Transverse colon (tissue), 4 donors: ENCODE measurements around the gene NR3C2. TPM values are rescaled to one million over a fixed set of nuclear protein-coding genes. Genes with fewer than 3 reads are reported as not detected.
"Not testable (repeated sequence)": the region's sequence is repeated elsewhere in the genome, so short reads cannot be mapped to it uniquely, and the experiment has no call there.

Experiments used
- DNase-seq: peaks from one replicate; pipeline ENCODE4 v3.0.0-alpha.2; 2019
- H3K27ac ChIP-seq, 4 donors: fragments of 200-600 bp; sonication (generic); 2 replicates each; pipeline ENCODE4 v1.5.1; 2016 to 2018; ENCODE audit warnings: inconsistent platforms in 4 of 4
- H3K27me3 ChIP-seq: fragments of 200-600 bp; sonication (generic); 2 replicates; pipeline ENCODE4 v1.5.1; 2017; ENCODE audit warnings: inconsistent platforms
- H3K36me3 ChIP-seq, 4 donors: fragments of 200-600 bp; sonication (generic); 2 replicates each; pipeline ENCODE4 v1.5.1; 2017 to 2019; ENCODE audit warnings: inconsistent platforms in 4 of 4
- H3K4me1 ChIP-seq, 4 donors: fragments of 200-600 bp; sonication (generic); 2 replicates each; pipeline ENCODE4 v1.5.1; 2017 to 2020; ENCODE audit warnings: inconsistent platforms in 4 of 4
- H3K4me3 ChIP-seq, 4 donors: fragments of 200-600 bp; sonication (generic); 1 replicate in 1 of 4; 2 replicates in 3 of 4; pipeline versions ENCODE4 v1.5.1 to v1.6.1; 2017 to 2019; ENCODE audit warnings: inconsistent platforms in 4 of 4
- H3K9me3 ChIP-seq, 2 donors: fragments of 200-600 bp; sonication (generic); 2 replicates each; pipeline ENCODE4 v1.5.1; 2017 to 2019; ENCODE audit warnings: inconsistent platforms in 2 of 2
- CTCF ChIP-seq, 5 experiments: fragments of 200-600 bp in 3 of 5; fragments of 450-650 bp in 2 of 5; sonication (generic) in 3 of 5; IDR thresholded peaks; 1 replicate in 2 of 5; 2 replicates in 3 of 5; pipeline ENCODE4 v1.5.1; 2016 to 2017; ENCODE audit warnings: antibody characterized with exemption in 5 of 5, inconsistent platforms in 3 of 5, mild to moderate bottlenecking in 2 of 5, moderate library complexity in 1 of 5
- EP300 ChIP-seq: sonication (generic); formaldehyde crosslinking; IDR thresholded peaks from one replicate; pipeline ENCODE4 v1.6.1; 2017; ENCODE audit warnings: antibody characterized with exemption, low read depth
- POLR2A ChIP-seq: fragments of 450-650 bp; IDR thresholded peaks from one replicate; pipeline ENCODE4 v1.6.1; 2016; ENCODE audit warnings: antibody characterized with exemption, mild to moderate bottlenecking, moderate library complexity
- POLR2AphosphoS5 ChIP-seq, 3 donors: sonication (generic); formaldehyde crosslinking; IDR thresholded peaks; one replicate each; pipeline ENCODE4 v1.6.1; 2016; ENCODE audit warnings: antibody characterized with exemption in 3 of 3
- WGBS, 2 donors: methylation state at CpG; one replicate each; pipeline ENCODE4 v1.1.5; 2018; ENCODE audit warnings: low coverage in 1 of 2; 5-methylcytosine and 5-hydroxymethylcytosine counted together
- in situ Hi-C, 4 donors: fragments of 200-750 bp; cut with MboI; loops; one replicate each; pipeline versions ENCODE4 v1.15.0 to v1.15.1; 2017; ENCODE audit warnings: low sequenced_read_pairs in 3 of 4, low pct_ligation_motif_present in 1 of 4, low pct_unique_long_range_greater_than_20kb in 1 of 4
- intact Hi-C: fragments of 100-400 bp; cut with DNase I; formaldehyde crosslinking; loops from one replicate; pipeline ENCODE4 v1.15.1; 2023; ENCODE audit warnings: low total_unique reads
- total RNA-seq, 4 donors: library from RNA; depleted of rRNA; stranded (reverse); fragments of >200 nt; gene quantifications; one replicate each; pipeline ENCODE4 v1.1.0, GENCODE V29; 2016

Gene NR3C2
- total RNA-seq, 4 donors from 2014 or later = 55.5 to 147 (median 125) TPM

- Histone ChIP-seq H3K36me3 (no peaks in the 10 kb centered on the region), H3K4me1 (peaks cover 7 to 30% (median 9%) of the 10 kb centered on the region in 4 donors), H3K27ac (no peak overlapping the region), H3K4me3 (no peak overlapping the region), H3K27me3 (no peaks in the 10 kb centered on the region), H3K9me3 (no peaks in the 10 kb centered on the region)
- 90% methylated on average over 3 of the region's 3 CpGs for WGBS, 2 donors
- TF ChIP-seq POLR2A (no peak), EP300 (no peak), POLR2AphosphoS5 (IDR thresholded peaks at IDR 0.05) (no peak), CTCF (IDR thresholded peaks at IDR 0.05) (no peak)
- in situ Hi-C loops (no loop called here), intact Hi-C loops (loop anchor here (1.0 kb wide), 1 partner anchor 47 kb away; no protein-coding TSS in a partner anchor)
- DNase-seq = no peak
Measured at GRCh38 chr4:148200960-148201359, 241.3 kb downstream of the NR3C2 start.

GRCh38 chr4:148196164-148196563, 246.1 kb downstream of the NR3C2 start:
- in situ Hi-C loops = no loop called here
- DNase-seq = no peak

GRCh38 chr4:148192526-148192925, 249.7 kb downstream of the NR3C2 start:
- in situ Hi-C loops = no loop called here
- Histone ChIP-seq H3K4me1 (peaks cover 0 to 7% (median 0%) of the 10 kb centered on the region in 4 donors), H3K36me3 (peaks cover 0 to 17% (median 5%) of the 10 kb centered on the region in 4 donors), H3K4me3 (no peak overlapping the region), H3K27me3 (no peaks in the 10 kb centered on the region), H3K27ac (no peak overlapping the region), H3K9me3 (no peaks in the 10 kb centered on the region)
- intact Hi-C loops = no loop called here
- TF ChIP-seq CTCF (IDR thresholded peaks at IDR 0.05) (no peak), POLR2AphosphoS5 (IDR thresholded peaks at IDR 0.05) (no peak), EP300 (no peak), POLR2A (no peak)
- peak; percentile 41 for DNase-seq
- WGBS, 2 donors = 82% methylated on average over 3 of the region's 3 CpGs; no CpG with 5 or more reads in 1 of the 2 donors

More at GRCh38 chr4:148196164-148196563, 246.1 kb downstream of the NR3C2 start:
- Histone ChIP-seq H3K27ac (no peak overlapping the region), H3K36me3 (peaks cover 0 to 17% (median 5%) of the 10 kb centered on the region in 4 donors), H3K4me1 (peaks cover 0 to 7% (median 0%) of the 10 kb centered on the region in 4 donors), H3K27me3 (no peaks in the 10 kb centered on the region), H3K9me3 (no peaks in the 10 kb centered on the region), H3K4me3 (no peak overlapping the region)
- intact Hi-C loops = no loop called here
- WGBS, 2 donors = 45 to 63% methylated on average over 1 of the region's 1 CpG
- TF ChIP-seq CTCF (IDR thresholded peaks at IDR 0.05) (no peak), POLR2A (no peak), EP300 (no peak), POLR2AphosphoS5 (IDR thresholded peaks at IDR 0.05) (no peak)

GRCh38 chr4:148187454-148188222, 254.6 kb downstream of the NR3C2 start:
- H3K27ac ChIP-seq, intact Hi-C loops, in situ Hi-C loops, H3K4me1 ChIP-seq, H3K27me3 ChIP-seq, H3K36me3 ChIP-seq, H3K9me3 ChIP-seq, DNase-seq, H3K4me3 ChIP-seq: not testable (repeated sequence)
- 81 to 85% methylated on average over 5 of the region's 5 CpGs for WGBS, 2 donors
